Measurements from ENCODE around the gene EFCC1.
"Not testable (repeated sequence)": the region's sequence is repeated elsewhere in the genome, so short reads cannot be mapped to it uniquely, and the experiment has no call there.

EFCC1 gene

GRCh38 chr3:129085165-129085715 lies 84.1 kb downstream of the EFCC1 start:
- no peak for DNase-seq (ENCODE audit: extremely low read depth, low read depth)
- TF ChIP-seq, protein P1, sequence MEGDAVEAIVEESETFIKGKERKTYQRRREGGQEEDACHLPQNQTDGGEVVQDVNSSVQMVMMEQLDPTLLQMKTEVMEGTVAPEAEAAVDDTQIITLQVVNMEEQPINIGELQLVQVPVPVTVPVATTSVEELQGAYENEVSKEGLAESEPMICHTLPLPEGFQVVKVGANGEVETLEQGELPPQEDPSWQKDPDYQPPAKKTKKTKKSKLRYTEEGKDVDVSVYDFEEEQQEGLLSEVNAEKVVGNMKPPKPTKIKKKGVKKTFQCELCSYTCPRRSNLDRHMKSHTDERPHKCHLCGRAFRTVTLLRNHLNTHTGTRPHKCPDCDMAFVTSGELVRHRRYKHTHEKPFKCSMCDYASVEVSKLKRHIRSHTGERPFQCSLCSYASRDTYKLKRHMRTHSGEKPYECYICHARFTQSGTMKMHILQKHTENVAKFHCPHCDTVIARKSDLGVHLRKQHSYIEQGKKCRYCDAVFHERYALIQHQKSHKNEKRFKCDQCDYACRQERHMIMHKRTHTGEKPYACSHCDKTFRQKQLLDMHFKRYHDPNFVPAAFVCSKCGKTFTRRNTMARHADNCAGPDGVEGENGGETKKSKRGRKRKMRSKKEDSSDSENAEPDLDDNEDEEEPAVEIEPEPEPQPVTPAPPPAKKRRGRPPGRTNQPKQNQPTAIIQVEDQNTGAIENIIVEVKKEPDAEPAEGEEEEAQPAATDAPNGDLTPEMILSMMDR (IDR thresholded peaks at IDR 0.05; ENCODE audit: low read depth, low read length, missing control alignments) = no peak
- H3K4me3 ChIP-seq (replicated peaks; ENCODE audit: low read depth, low read length) = no peak overlapping the region

- TF ChIP-seq, protein P1 (IDR thresholded peaks at IDR 0.05; ENCODE audit: low read depth, low read length, missing control alignments) = no peak
- no peak for DNase-seq (ENCODE audit: extremely low read depth, low read depth)
- no peak overlapping the region for H3K4me3 ChIP-seq (replicated peaks; ENCODE audit: low read depth, low read length)
These were observed 84.7 kb downstream of the EFCC1 start for GRCh38 chr3:129085818-129086217.

DNA sequence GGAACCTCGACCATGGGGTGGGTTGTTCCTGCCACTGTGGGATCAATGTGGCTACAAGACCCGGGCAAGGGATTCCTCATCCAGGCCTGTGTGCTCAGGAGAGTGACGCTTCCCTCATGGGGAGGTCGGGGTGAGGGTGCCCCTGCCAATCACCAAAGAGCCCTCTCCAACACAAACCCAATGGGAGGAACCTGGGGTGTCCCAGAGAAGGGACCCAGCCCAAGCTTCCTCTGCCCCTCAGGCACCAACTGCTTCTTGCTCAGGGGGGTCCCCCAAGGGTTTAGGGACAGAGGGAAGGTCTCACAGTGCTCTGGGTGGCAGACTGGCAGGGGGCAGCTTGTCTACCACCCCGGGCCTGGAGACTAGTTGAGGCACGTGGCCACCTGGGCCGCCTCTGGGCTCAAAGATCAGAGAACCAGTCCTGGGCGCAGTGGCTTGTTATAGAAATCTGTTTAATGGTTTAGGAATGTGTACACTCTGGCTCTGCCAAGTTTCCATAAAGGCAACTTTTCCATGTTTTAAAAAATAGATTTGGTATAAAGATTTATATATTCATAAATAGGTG lies 86.1 kb downstream of the EFCC1 start:
- H3K4me3 ChIP-seq (replicated peaks; ENCODE audit: low read depth, low read length) = no peak overlapping the region
- TF ChIP-seq, protein P1 (IDR thresholded peaks at IDR 0.05; ENCODE audit: low read depth, low read length, missing control alignments) = no peak
- no peak for DNase-seq (ENCODE audit: extremely low read depth, low read depth)

DNA sequence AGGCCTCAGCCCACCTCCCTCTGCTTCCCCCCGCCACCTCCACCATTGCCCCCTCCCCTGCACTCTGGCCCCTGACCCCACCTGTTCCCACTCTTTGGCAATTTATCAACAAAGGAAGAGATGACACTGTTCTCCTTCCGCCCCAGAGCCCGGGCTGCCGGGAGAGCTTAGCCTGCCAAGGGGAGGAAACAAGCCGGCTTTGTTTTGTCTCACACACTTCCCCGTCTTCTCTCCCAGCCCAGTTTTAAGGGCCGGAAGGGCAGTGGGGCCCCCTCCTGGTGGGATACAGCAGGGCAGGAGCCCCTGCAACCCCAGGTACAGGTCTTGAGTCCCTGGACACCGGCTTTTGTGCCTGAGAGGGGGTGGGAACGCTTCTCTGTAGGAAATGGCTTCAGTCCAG lies 86.8 kb downstream of the EFCC1 start:
- not testable (repeated sequence) for DNase-seq (ENCODE audit: extremely low read depth, low read depth); H3K4me3 ChIP-seq (replicated peaks; ENCODE audit: low read depth, low read length)

GRCh38 chr3:129088312-129088711 lies 87.2 kb downstream of the EFCC1 start:
- DNase-seq (ENCODE audit: extremely low read depth, low read depth); H3K4me3 ChIP-seq (replicated peaks; ENCODE audit: low read depth, low read length): not testable (repeated sequence)

Measured in HFF-Myc (cell line).